ENCODE data around the gene PCTP. TPM values are rescaled to one million over a fixed set of nuclear protein-coding genes. Genes with fewer than 3 reads are reported as not detected.

The PCTP gene
- total RNA-seq, 4 donors from 2014 or later = 5.0 to 14.3 (median 6.9) TPM

GRCh38 chr17:55723488-55723848, 27.4 kb upstream of the PCTP start:
- intact Hi-C loops (cut with DNase I; ENCODE audit: low total_unique reads) = no loop called here
- TF ChIP-seq CTCF (IDR thresholded peaks at IDR 0.05) (no peak), POLR2A (IDR thresholded peaks at IDR 0.05) (no peak)
- no peak overlapping the region for H3K4me3 ChIP-seq (ENCODE audit: low read depth, poor library complexity, severe bottlenecking)
- no peak for DNase-seq (ENCODE audit: low spot score in 2 of 2)

GRCh38 chr17:55726440-55726839, 24.4 kb upstream of the PCTP start:
- no peak overlapping the region for H3K4me3 ChIP-seq (ENCODE audit: low read depth, poor library complexity, severe bottlenecking)
- WGBS, 2 donors = 40 to 45% methylated on average over 2 of the region's 2 CpGs
- DNase-seq (ENCODE audit: low spot score in 2 of 2) = peak; percentile 85 to 94
- TF ChIP-seq POLR2A (IDR thresholded peaks at IDR 0.05) (no peak), CTCF (IDR thresholded peaks at IDR 0.05) (no peak)
- intact Hi-C loops (cut with DNase I; ENCODE audit: low total_unique reads) = no loop called here

- WGBS, 2 donors = 87 to 90% methylated on average over 6 of the region's 6 CpGs
- TF ChIP-seq CTCF (IDR thresholded peaks at IDR 0.05) (no peak), POLR2A (IDR thresholded peaks at IDR 0.05) (no peak)
- intact Hi-C loops (cut with DNase I; ENCODE audit: low total_unique reads) = no loop called here
- no peak overlapping the region for H3K4me3 ChIP-seq (ENCODE audit: low read depth, poor library complexity, severe bottlenecking)
- DNase-seq (ENCODE audit: low spot score in 2 of 2) = no peak
Observed at GRCh38 chr17:55727275-55727674, 23.6 kb upstream of the PCTP start.

DNA sequence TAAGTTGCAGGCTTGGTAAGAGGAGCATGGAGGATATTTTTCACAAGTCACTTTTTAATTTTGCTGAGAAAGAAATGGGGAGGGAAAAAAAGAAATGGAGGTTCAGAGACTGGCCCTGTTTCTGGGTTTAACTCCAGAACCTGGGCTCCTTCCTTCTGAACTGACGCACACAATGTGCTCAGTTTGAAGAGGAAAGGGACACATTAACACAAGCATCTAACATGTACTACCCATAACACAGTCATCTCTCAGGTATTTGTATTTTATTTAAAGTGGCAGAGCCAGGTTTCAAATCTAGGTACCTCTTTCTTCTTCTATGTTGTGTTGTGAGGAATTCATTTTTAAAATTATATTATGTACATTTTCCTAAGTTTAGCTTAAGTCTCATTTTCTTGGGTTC, 22.9 kb upstream of the PCTP start:
- intact Hi-C loops (cut with DNase I; ENCODE audit: low total_unique reads) = no loop called here
- no peak overlapping the region for H3K4me3 ChIP-seq (ENCODE audit: low read depth, poor library complexity, severe bottlenecking)
- TF ChIP-seq POLR2A (IDR thresholded peaks at IDR 0.05) (no peak), CTCF (IDR thresholded peaks at IDR 0.05) (no peak)
- DNase-seq (ENCODE audit: low spot score in 2 of 2) = no peak
- WGBS, 2 donors = 77 to 91% methylated on average over 1 of the region's 1 CpG

DNA sequence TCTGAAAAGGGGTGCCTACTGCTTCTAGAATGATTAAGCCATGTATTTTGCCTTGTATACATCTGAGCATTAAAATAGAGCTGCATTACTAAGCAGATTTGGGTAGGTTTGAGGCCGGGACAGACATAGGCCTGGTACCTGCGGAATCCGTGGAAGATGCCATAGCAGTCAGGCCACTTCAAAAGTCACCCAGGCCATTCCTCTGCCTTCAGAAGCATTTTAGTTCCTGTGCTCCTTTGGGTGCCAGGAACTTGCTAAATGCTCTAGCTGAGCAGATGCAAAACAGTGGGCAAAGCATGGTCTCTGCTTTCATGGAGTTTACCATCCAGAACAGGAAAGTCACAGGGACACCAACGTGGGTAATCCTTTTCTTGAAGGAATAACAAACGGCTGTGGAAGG, 22.5 kb upstream of the PCTP start:
- no peak for TF ChIP-seq CTCF (IDR thresholded peaks at IDR 0.05)
- TF ChIP-seq POLR2A (IDR thresholded peaks at IDR 0.05) = no peak
- H3K4me3 ChIP-seq (ENCODE audit: low read depth, poor library complexity, severe bottlenecking) = no peak overlapping the region
- DNase-seq (ENCODE audit: low spot score in 2 of 2) = no peak
- 80 to 91% methylated on average over 5 of the region's 5 CpGs for WGBS, 2 donors
- intact Hi-C loops (cut with DNase I; ENCODE audit: low total_unique reads) = no loop called here

- WGBS, 2 donors = 57% methylated on average over 5 of the region's 5 CpGs
- DNase-seq (ENCODE audit: low spot score in 2 of 2) = no peak
- no peak overlapping the region for H3K4me3 ChIP-seq (ENCODE audit: low read depth, poor library complexity, severe bottlenecking)
- intact Hi-C loops (cut with DNase I; ENCODE audit: low total_unique reads) = no loop called here
- TF ChIP-seq CTCF (IDR thresholded peaks at IDR 0.05) (no peak), POLR2A (IDR thresholded peaks at IDR 0.05) (no peak)
Observed at GRCh38 chr17:55728833-55729232, 22.0 kb upstream of the PCTP start.

All from lower leg skin (tissue), 4 donors.